ENCODE data around the gene CALCOCO1. TPM values are rescaled to one million over a fixed set of nuclear protein-coding genes. Genes with fewer than 3 reads are reported as not detected.

Gene CALCOCO1
- total and polyA plus RNA-seq, 4 donors = 24.4 to 67.4 (median 43.2) TPM

Other genes with a start within 250 kb of the CALCOCO1 start
- 1 to 10 TPM; 1.5 to 2.4 TPM for gene MAP3K12, start 228.0 kb downstream of the CALCOCO1 start, total RNA-seq
- gene MAP3K12, start 228.0 kb downstream of the CALCOCO1 start, polyA plus RNA-seq = 1 to 10 TPM in 1 of 2 donors, under 1 TPM in 1; 0.53 to 1.4 TPM
- gene TARBP2, start 226.2 kb downstream of the CALCOCO1 start, total RNA-seq = 10 to 100 TPM; 18.7 to 22.0 TPM
- 10 to 100 TPM; 15.7 to 18.1 TPM for gene TARBP2, start 226.2 kb downstream of the CALCOCO1 start, polyA plus RNA-seq
- gene NPFF, start 220.0 kb downstream of the CALCOCO1 start, total RNA-seq = not detected
- gene NPFF, start 220.0 kb downstream of the CALCOCO1 start, polyA plus RNA-seq = not detected
- gene ATF7, start 101.1 kb downstream of the CALCOCO1 start, total RNA-seq = 10 to 100 TPM in 1 of 2 donors, 1 to 10 TPM in 1; 5.3 to 14.5 TPM
- gene ATF7, start 101.1 kb downstream of the CALCOCO1 start, polyA plus RNA-seq = 10 to 100 TPM in 1 of 2 donors, 1 to 10 TPM in 1; 5.6 to 14.1 TPM
- 100 to 1,000 TPM in 1 of 2 donors, 10 to 100 TPM in 1; 57.0 to 110 TPM for gene ATP5MC2, start 51.4 kb downstream of the CALCOCO1 start, total RNA-seq
- gene ATP5MC2, start 51.4 kb downstream of the CALCOCO1 start, polyA plus RNA-seq = 100 to 1,000 TPM; 231 to 294 TPM
- gene CISTR, start 24.5 kb upstream of the CALCOCO1 start, total RNA-seq = not detected
- gene CISTR, start 24.5 kb upstream of the CALCOCO1 start, polyA plus RNA-seq = not detected
- gene HOXC13, start 211.4 kb upstream of the CALCOCO1 start, total RNA-seq = not detected
- gene HOXC13, start 211.4 kb upstream of the CALCOCO1 start, polyA plus RNA-seq = not detected
- not detected for gene HOXC12, start 227.5 kb upstream of the CALCOCO1 start, total RNA-seq
- gene HOXC12, start 227.5 kb upstream of the CALCOCO1 start, polyA plus RNA-seq = not detected
- gene HOXC11, start 245.7 kb upstream of the CALCOCO1 start, total RNA-seq = not detected
- gene HOXC11, start 245.7 kb upstream of the CALCOCO1 start, polyA plus RNA-seq = not detected
- gene HOTAIR, start 247.5 kb upstream of the CALCOCO1 start, total RNA-seq = not detected
- gene HOTAIR, start 247.5 kb upstream of the CALCOCO1 start, polyA plus RNA-seq = not detected